ENCODE results near the gene RRAGB.

DNA sequence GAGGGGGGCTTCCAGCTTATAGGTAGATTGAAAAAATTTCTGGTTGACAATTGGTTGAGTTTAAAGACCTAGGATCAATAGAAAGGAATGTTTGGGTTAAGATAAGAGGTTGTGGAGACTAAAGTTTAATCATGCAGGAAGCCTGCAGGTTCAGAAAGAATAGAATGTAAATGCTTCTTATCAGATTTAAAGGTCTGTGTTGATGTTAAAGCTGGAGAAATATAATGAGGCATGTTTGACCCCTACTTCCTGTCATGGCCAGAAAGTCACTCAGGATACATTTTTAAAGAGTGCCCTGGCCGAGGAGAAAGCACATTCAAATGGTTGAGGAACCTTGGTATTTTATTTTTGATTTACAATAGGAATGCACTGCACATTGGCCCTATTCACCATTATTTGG is 3.9 kb upstream of the RRAGB start:
- TF ChIP-seq, protein P1, sequence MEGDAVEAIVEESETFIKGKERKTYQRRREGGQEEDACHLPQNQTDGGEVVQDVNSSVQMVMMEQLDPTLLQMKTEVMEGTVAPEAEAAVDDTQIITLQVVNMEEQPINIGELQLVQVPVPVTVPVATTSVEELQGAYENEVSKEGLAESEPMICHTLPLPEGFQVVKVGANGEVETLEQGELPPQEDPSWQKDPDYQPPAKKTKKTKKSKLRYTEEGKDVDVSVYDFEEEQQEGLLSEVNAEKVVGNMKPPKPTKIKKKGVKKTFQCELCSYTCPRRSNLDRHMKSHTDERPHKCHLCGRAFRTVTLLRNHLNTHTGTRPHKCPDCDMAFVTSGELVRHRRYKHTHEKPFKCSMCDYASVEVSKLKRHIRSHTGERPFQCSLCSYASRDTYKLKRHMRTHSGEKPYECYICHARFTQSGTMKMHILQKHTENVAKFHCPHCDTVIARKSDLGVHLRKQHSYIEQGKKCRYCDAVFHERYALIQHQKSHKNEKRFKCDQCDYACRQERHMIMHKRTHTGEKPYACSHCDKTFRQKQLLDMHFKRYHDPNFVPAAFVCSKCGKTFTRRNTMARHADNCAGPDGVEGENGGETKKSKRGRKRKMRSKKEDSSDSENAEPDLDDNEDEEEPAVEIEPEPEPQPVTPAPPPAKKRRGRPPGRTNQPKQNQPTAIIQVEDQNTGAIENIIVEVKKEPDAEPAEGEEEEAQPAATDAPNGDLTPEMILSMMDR (IDR thresholded peaks at IDR 0.05): no peak
- TF ChIP-seq EP300 (IDR thresholded peaks at IDR 0.05): no peak
